Measurements from ENCODE around the gene TSPEAR. TPM values are rescaled to one million over a fixed set of nuclear protein-coding genes. Genes with fewer than 3 reads are reported as not detected.

TSPEAR gene
- total RNA-seq, 1 donor from 2014 or later, result 1.0 TPM

Small RNA genes within 50 kb of the gene (small RNA-seq; reads per million reads assigned to genes)
- not detected for gene KRTAP12-6P (ENCODE audit: low replicate concordance)

Other genes with a start within 250 kb of the TSPEAR start
- not detected for gene KRTAP10-1, start 171.4 kb downstream of the TSPEAR start, total RNA-seq
- gene KRTAP10-2, start 160.1 kb downstream of the TSPEAR start, total RNA-seq, result not detected
- gene KRTAP10-3, start 152.8 kb downstream of the TSPEAR start, total RNA-seq, result not detected
- not detected for gene KRTAP10-4, start 137.8 kb downstream of the TSPEAR start, total RNA-seq
- gene KRTAP10-5, start 131.0 kb downstream of the TSPEAR start, total RNA-seq, result not detected
- not detected for gene KRTAP10-6, start 119.1 kb downstream of the TSPEAR start, total RNA-seq
- gene KRTAP10-7, start 111.0 kb downstream of the TSPEAR start, total RNA-seq, result not detected
- gene KRTAP10-8, start 99.5 kb downstream of the TSPEAR start, total RNA-seq, result not detected
- not detected for gene KRTAP10-9, start 84.5 kb downstream of the TSPEAR start, total RNA-seq
- gene KRTAP10-10, start 74.2 kb downstream of the TSPEAR start, total RNA-seq, result not detected
- not detected for gene KRTAP10-11, start 65.2 kb downstream of the TSPEAR start, total RNA-seq
- gene KRTAP12-4, start 56.9 kb downstream of the TSPEAR start, total RNA-seq, result not detected
- not detected for gene KRTAP12-3, start 53.6 kb downstream of the TSPEAR start, total RNA-seq
- gene KRTAP12-2, start 44.6 kb downstream of the TSPEAR start, total RNA-seq, result not detected
- not detected for gene KRTAP12-1, start 29.4 kb downstream of the TSPEAR start, total RNA-seq
- gene KRTAP10-12, start 14.4 kb downstream of the TSPEAR start, total RNA-seq, result not detected
- gene UBE2G2, start 90.2 kb upstream of the TSPEAR start, total RNA-seq, result 80.2 TPM
- 52.4 TPM for gene SUMO3, start 106.5 kb upstream of the TSPEAR start, total RNA-seq
- gene PTTG1IP, start 162.1 kb upstream of the TSPEAR start, total RNA-seq, result 172 TPM
- 17.3 TPM for gene ITGB2, start 209.3 kb upstream of the TSPEAR start, total RNA-seq
- 19.5 TPM for gene SLX9, start 228.5 kb upstream of the TSPEAR start, total RNA-seq